ENCODE results near the gene CYB5R2.

CYB5R2 gene

GRCh38 chr11:7672960-7673723 lies at the start of gene CYB5R2:
Gene CYB5R2 (minus strand): TSS chr11:7673500. CDS start chr11:7672825, 675 bp downstream.
- no peak for DNase-seq

DNA sequence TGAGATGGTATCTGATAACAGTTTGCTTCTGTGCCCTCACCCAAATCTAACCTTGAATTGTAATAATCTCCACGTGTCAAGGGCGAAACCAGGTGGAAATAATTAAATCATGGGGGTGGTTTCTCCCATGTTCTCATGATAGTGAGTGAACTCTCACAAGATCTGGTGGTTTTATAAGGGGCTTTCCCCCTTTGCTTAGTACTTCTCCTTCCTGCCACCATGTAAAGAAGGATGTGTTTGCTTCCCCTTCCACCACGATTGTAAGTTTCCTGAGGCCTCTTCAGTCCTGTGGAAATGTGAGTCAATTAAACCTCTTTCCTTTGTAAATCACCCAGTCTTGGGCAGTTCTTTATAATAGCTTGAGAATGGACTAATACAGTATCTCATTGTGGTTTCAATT lies 41.5 kb upstream of the CYB5R2 start:
- no peak for DNase-seq

DNA sequence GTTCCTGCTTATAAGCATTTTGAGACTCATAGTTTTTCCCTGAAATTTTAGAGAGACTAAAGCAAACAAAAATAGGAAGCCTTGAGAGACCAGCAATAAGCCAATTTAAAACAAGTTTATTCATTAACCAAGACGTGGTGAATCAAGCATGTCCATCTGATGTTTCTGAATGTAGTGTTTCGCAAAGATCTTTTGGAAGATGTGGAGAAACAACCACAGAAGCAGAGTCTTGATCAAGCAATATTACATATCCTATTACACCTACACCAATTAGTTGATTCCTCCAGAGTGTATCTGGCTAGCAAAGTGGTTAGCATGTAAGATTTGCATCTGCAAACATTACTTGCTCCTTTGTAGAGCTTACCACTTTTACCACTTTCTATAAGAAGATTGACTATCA lies 33.1 kb upstream of the CYB5R2 start, which contains the start of gene OVCH2:
Gene OVCH2, minus strand, starts transcription at position 101 of the 400 bp plus-strand sequence. Its CDS starts 83 bp downstream, at position 18.
- no peak for DNase-seq

GRCh38 chr11:7703740-7704139 lies 30.4 kb upstream of the CYB5R2 start:
- DNase-seq: no peak

DNA sequence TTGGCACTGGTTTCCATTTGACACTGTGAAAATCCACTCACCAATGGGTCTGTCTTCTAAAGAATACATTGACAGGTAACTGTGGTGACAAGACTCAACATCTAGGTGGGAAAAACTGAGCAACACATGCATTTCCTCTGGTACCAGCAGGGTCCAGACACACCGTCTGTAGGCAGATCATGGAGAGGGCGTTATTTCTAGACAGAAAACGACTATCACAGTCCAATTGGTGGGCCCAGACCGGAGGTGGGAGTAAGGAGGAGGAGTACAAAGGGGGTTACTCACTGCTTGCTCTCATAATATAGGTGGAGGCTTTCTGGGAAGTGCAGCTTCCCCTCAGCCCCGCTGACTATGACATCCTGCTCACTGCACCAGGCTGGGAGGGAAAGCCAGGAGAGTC lies 23.1 kb upstream of the CYB5R2 start:
- DNase-seq: no peak

- no peak for DNase-seq
These were observed 20.9 kb upstream of the CYB5R2 start for GRCh38 chr11:7694235-7694634.

DNA sequence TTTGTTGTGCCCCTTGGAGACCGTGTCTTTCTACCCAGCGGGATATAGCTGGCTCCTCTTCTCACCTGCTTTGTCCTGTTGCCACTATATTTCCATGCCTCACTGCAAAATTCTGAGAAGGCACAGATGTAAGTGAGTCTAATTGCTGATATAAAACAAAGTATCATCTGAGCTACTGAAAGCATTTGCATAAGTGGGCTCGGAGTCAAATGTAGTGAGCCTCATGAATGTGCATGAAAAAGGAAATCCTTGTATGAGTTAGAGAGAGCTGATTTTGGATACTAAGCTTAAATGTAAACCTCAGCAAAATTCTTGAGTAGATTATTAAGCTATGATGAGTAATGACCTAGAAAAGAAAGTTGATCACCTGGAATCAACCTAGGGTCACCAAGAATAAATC lies 19.1 kb upstream of the CYB5R2 start:
- DNase-seq: no peak

DNA sequence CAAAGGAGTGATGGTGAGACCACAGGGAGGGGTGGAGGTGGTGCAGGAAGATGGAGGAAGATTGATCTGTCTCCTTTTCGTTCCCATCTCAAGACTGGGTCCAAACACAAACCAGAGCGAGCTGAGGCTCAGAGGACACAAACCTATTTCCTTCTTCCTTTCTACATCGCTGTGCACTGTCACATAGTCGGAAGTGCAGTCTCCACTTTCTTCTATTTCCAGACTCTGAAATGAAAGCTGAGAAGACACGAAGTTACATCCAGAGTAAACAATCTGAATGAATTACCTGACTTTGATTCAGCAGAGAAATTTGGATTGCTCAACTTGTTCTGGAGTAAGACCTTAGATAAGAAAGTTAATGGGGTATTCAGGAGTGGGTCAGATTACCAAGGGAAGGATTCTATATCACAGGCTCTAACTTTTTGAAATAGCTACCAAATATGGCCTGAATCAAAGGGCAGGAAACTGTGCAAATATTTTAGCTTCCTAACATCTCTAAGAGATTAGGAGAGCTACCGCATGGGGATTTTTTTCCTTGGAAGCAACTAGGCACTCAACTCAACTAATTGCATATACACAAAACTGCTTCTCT lies 18.6 kb upstream of the CYB5R2 start:
- no peak for DNase-seq

DNA sequence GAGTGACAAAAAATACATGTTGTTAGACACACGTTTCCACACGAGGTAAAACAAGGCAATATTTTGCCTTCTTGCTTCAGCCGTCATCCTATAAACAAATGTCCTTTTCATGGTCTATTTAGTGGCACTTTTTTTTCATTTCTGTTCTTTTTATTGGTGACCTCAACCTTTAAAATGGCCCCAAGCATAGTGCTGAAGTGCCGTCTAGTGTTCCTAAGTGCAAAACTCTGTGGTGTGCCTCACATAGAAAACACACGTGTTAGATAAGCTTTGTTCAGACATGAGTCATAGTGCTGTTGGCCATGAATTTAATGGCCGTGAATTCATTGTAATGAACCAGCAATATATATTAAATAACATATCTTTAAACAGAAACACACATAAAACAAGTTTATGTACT lies 17.3 kb upstream of the CYB5R2 start:
- no peak for DNase-seq

DNA sequence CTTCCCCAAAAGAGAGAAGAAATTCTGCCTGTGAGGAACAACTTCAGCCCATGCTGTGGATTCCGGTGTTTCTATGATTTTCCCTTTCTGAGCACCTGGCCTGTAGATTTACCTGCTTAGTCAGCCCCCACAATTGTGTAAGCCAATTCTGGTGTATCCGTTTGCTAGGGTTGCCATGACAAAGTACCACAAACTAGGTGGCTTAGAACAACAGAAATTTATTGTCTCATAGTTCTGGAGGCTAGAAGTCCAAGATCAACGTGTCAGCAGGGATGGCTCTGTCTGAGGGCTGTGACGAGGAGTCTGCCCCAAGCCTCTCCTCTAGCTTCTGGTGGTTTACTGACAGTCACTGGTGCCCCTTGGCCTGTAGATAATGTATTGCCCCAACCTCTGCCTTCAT lies 15.9 kb upstream of the CYB5R2 start:
- DNase-seq: no peak

DNA sequence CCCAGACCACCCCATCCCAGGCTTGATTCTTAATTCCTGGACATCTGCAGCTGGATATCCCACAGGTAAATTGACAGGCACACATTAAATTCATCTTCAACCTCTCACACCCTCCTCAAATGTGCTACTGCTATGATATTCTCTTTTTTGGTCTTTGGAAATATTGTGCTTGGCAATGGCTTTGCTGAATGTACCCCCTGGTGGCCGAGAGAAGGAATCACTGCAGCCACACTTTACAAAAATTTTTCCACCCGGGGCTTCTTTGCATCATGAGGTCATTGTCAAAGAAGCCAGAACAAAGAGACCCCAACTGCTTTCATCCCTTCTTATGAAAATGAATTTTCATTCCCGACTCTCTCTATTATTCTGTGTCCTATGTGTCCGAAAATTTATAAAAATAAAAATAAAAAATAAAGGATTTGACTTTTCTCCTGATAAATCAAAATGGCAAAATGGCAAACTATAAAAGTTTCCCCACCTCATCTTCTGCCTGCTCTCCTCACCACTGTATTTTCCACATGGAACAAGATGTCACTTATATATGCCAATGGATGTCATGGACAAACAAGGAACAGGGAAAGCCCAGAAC lies 15.0 kb upstream of the CYB5R2 start:
- DNase-seq: no peak

DNA sequence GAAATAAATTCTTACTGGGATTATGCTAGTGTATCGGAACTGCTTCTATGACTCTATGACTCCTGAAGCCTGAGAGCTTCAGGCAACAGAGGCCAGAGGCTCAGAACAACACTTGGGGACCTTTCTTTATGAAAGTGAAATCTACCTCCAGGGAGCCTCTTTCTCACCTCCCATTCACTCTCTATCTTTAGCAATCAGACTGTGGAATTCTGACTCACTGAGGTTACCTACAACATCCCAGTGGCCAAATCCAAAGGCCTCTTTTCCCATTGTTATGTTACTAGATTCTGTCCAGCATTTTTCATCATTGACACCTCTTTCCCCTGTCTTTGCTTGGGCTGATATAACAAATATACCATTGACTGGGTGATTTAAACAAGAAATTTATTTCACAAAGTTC lies 14.1 kb upstream of the CYB5R2 start:
- DNase-seq: no peak

GRCh38 chr11:7686761-7687160 lies 13.5 kb upstream of the CYB5R2 start:
- DNase-seq: no peak

DNA sequence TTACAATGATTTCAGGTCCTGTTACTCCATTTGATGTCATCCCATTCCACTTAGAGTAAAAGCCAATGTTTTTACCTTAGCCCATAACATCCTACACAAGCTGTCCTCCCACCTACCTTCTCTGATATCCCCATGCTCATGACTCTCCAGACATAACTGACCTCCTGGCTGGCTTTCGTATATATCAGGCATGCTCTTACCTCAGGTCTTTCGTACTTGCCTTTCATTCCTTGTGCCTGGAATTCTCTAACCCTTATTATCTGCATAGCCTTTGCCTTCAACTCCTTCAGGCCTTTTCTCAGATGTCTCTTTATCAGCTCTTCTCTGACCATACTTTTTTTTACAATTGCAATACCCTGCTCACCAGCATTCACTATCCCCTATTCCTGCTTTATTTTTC lies 10.3 kb upstream of the CYB5R2 start:
- DNase-seq: no peak

GRCh38 chr11:7677796-7678201 lies 4.5 kb upstream of the CYB5R2 start:
- no peak for DNase-seq

DNA sequence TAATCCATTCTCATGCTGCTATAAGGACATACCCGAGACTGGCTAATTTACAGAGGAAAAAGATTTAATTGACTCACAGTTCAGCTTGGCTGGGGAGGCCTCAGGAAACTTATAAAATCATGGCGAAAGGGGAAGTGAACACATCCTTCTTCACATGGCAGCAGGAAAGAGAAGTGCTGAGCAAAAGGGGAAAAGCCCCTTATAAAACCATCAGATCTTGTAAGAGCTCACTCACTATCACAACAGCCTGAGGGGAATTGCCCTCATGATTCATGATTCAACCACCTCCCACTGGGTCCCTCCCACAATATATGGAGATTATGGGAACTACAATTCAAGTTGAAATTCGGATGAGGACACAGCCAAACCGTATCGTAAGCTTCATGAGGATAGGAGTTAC lies 3.8 kb upstream of the CYB5R2 start:
- no peak for DNase-seq

DNA sequence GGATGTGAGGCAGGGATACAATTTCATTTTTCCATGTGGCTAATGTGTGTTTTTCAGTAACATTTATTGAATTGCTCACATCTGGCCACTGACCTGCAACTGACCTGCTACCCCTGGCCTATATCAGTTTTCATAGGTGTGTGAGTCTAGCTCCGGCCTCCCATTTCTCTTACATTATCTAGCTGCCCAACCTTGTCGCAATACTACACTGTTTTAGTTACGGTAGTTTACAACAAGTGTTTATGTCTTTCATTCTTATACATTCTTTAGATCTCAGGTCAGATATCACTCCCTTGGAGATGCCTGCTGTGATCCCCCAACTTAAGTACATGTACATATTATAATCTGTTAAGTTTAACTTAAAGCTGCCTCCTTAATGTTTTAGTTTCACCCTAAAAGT lies 2.3 kb upstream of the CYB5R2 start:
- DNase-seq: no peak

DNA sequence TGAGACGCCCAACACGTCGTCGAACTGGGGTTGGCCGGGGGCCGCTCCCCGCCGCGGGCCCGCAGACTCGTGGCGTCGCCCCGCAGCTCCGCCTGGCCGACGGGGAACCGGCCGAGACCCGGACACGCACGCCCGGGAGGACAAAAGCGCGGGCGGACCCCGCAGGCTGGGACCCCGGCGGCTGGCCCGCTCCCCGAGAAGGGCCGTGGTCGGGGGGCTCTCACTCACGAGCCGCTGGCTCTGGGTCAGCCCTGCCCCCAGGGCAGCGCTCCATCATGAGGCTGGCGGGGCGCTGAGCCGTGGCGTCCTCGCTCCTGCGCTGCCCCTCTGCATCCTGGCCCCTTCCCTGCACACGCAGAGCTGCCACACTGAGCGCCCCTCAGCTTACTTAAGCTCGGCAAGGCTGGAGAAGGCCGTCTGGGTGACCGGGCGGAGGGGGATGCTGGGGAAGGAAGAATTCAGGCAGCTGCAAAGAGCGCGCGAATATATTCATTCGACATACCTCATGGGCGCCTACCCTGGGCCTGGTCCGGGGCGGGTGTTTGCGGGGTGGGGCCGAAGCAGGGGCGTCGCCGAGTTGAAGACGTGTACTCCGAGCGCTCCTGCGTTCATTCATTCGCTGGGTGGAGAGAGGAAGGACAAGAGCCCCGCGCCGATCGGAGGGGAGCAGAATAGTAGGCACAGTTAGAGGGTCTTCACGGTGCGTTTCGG lies 579 bp upstream of the CYB5R2 start:
- DNase-seq: no peak

DNA sequence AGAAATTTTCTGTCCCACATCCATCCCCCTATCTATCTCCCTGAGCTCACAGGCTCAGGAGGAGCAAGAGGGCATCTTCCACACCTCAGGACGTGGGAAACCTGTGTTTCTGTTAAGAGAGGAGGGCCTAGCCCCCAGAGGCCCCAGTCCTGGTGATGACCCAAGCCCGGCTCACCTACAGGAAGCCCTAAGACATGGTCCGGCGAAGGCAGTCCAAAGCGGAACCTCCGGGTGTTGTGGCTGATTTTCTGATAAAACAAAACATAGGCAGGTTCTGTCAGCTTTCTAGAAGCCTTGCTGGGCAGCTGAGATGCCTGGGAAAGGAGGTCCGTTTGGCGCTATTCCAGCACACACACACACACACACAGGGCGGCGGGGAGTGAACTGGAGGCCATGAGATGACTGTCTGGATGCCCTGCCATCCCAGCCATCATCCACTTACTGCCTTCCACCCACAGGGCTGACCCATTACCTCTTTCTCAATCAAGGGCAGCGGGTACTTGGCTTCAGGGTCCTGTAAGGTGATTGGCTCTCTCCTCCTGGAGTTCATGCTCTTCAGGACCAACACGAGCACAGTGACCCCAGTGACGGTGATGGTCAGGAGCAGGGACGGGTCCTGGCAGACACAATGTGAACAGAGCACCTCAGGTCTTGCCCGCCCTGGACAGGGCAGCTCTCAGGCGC lies 882 bp downstream of the CYB5R2 start:
- DNase-seq: no peak

- DNase-seq: no peak
These were observed 1.7 kb downstream of the CYB5R2 start for GRCh38 chr11:7671347-7672215.

DNA sequence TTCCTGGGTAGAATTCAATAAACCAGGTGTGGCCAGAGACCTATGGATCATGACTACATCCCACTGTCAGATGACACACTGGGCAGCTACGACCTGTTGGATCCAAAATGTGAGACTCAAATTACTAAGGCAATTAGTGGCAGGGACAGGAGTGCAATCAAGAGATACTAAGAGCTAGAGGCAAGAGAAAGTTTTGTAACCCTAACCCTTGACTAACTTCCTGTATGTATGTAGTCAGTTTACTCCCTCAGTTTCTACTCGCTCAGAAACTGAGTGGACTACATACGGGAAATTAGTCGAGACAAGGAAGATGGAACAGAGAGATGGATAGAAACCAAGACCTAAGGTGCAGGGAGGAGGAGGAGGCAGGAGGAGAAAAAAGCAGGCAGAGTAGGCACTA lies 2.7 kb downstream of the CYB5R2 start:
- no peak for DNase-seq

- DNase-seq: no peak
These were observed 4.4 kb downstream of the CYB5R2 start for GRCh38 chr11:7668911-7669310.
